ENCODE results near the gene FXYD6. TPM values are rescaled to one million over a fixed set of nuclear protein-coding genes. Genes with fewer than 3 reads are reported as not detected.

The FXYD6 gene
- total and polyA plus RNA-seq, 9 of the 15 experiments (the other 6 are each of a cell fraction or from before 2014, with no cell fraction given) = 0.07 to 0.35 TPM; not detected in 7

GRCh38 chr11:117799634-117800033 lies 76.8 kb downstream of the FXYD6 start (continued):
- no peak for TF ChIP-seq ZNF184 (CRISPR knock-in tag; IDR thresholded peaks at IDR 0.05)
- TF ChIP-seq CLOCK (CRISPR knock-in tag; IDR thresholded peaks at IDR 0.05; ENCODE audit: borderline replicate concordance) = no peak
- TF ChIP-seq RBM17 (IDR thresholded peaks at IDR 0.05; ENCODE audit: borderline replicate concordance, low read depth, low read length) = no peak
- TF ChIP-seq SLC30A9 (CRISPR knock-in tag; IDR thresholded peaks at IDR 0.05) = no peak
- TF ChIP-seq ATF2 (CRISPR knock-in tag; IDR thresholded peaks at IDR 0.05) = no peak

- Histone ChIP-seq H3K4me2 (ENCODE audit: insufficient read depth, low read length) (no peak within 1 kb of the TSS), H3K4me3 (no peak within 1 kb of the TSS), H4K20me1 (replicated peaks; ENCODE audit: control insufficient read depth, insufficient read depth, low read length) (0 out of 2 replicates have a peak, but pooled peaks cover 5% of the 10 kb centered on the region), H3K27ac (ENCODE audit: extremely low read depth, low read depth, low read length) (no peak within 1 kb of the TSS), H3K9me1 (ENCODE audit: control insufficient read depth, insufficient read depth, low read length) (no peaks in the 10 kb centered on the region), H3K27me3 (ENCODE audit: control insufficient read depth in 2 of 2, insufficient read depth in 2 of 2, low read length in 2 of 2) (peaks cover 28 to 76% of the 10 kb centered on the region in 2 experiments; a peak in 4 of 5 replicates), H2AFZ (ENCODE audit: low read depth, low read length) (no peak within 1 kb of the TSS), H3K4me1 (replicated peaks in 1 of 2; ENCODE audit: control insufficient read depth in 2 of 2, insufficient read depth in 2 of 2, low read length in 2 of 2) (peaks cover 0 to 19% of the 10 kb centered on the region in 2 experiments; a peak in 1 of 5 replicates), H3K36me3 (ENCODE audit: control insufficient read depth, insufficient read depth, low read length) (no peaks in the 10 kb centered on the region), H3K79me2 (ENCODE audit: control insufficient read depth, insufficient read depth, low read length) (no peaks in the 10 kb centered on the region), H3K9me3 (replicated peaks; ENCODE audit: control insufficient read depth, insufficient read depth, low read depth, low read length) (no peaks in the 10 kb centered on the region), H3K9ac (ENCODE audit: insufficient read depth in 1 of 2, low read depth in 2 of 2, low read length in 2 of 2) (no peak within 1 kb of the TSS)
- in situ Hi-C loops (cut with MboI) (no loop called here), intact Hi-C loops (cut with micrococcal nuclease) (no loop called here)
- WGBS (ENCODE audit: insufficient coverage, low coverage, missing lambda C conversion rate) = 29% methylated on average over 28 of the region's 66 CpGs
- FAIRE-seq (no peak), ATAC-seq (peak; percentile 73), DNase-seq (ENCODE audit: extremely low read depth in 1 of 4, low spot score in 3 of 4) (peak in 3 of 4 experiments; percentile 19 to 41 (median 38))
- POLR2A ChIA-PET = no interaction called here
- CTCF ChIA-PET (ENCODE audit: low intra/inter-chr PET ratio) = no interaction called here
- no TSS peak for BruUV-seq (replicated peaks)
- no peak for TF ChIP-seq MITF (IDR thresholded peaks at IDR 0.05)
- TF ChIP-seq ZNF277 (CRISPR knock-in tag; IDR thresholded peaks at IDR 0.05; ENCODE audit: borderline replicate concordance) = no peak
- no peak for TF ChIP-seq NR1H2 (CRISPR knock-in tag; IDR thresholded peaks at IDR 0.05)
- TF ChIP-seq HNRNPLL (IDR thresholded peaks at IDR 0.05; ENCODE audit: low read depth, low read length, poor library complexity, severe bottlenecking) = no peak
- no peak for TF ChIP-seq ZNF511 (CRISPR knock-in tag; IDR thresholded peaks at IDR 0.05)
- TF ChIP-seq MBD2 (IDR thresholded peaks at IDR 0.05; ENCODE audit: borderline replicate concordance, low read depth) = no peak
- no peak for TF ChIP-seq RBM17 (IDR thresholded peaks at IDR 0.05; ENCODE audit: borderline replicate concordance, low read depth, low read length)
- TF ChIP-seq HLTF (IDR thresholded peaks at IDR 0.05) = no peak
These were observed 79.5 kb downstream of the FXYD6 start, which contains the start of gene DSCAML1 for GRCh38 chr11:117796872-117797529. Gene DSCAML1 (minus strand): TSS chr11:117797216. CDS start chr11:117797079, 137 bp downstream.

All from K562 (cell line).